ENCODE results near the gene PUS7.
A peak's percentile ranks its signal among the peaks of the same experiment; 100 is the strongest.
"Not testable (repeated sequence)": the region's sequence is repeated elsewhere in the genome, so short reads cannot be mapped to it uniquely, and the experiment has no call there.

Gene PUS7

GRCh38 chr7:105493923-105494315 is 28.2 kb downstream of the PUS7 start:
- no peak for DNase-seq

- DNase-seq, result no peak
These were observed 28.7 kb downstream of the PUS7 start for GRCh38 chr7:105493196-105493922.

- no peak for DNase-seq
These were observed 32.7 kb downstream of the PUS7 start for GRCh38 chr7:105489409-105489808.

- peak in 1 of 2 experiments; percentile 84 for DNase-seq
These were observed 34.2 kb downstream of the PUS7 start for GRCh38 chr7:105487579-105488571.

- no peak for DNase-seq
These were observed 41.1 kb downstream of the PUS7 start for GRCh38 chr7:105480931-105481330.

GRCh38 chr7:105478606-105479005 is 43.5 kb downstream of the PUS7 start:
- no peak for DNase-seq

GRCh38 chr7:105477908-105478307 is 44.2 kb downstream of the PUS7 start:
- no peak for DNase-seq

- no peak for DNase-seq
These were observed 48.0 kb downstream of the PUS7 start for GRCh38 chr7:105474045-105474444.

GRCh38 chr7:105473163-105473562 is 48.9 kb downstream of the PUS7 start:
- no peak for DNase-seq

- DNase-seq, result no peak
These were observed 51.2 kb downstream of the PUS7 start for GRCh38 chr7:105470846-105471245.

GRCh38 chr7:105470090-105470489 is 52.0 kb downstream of the PUS7 start:
- DNase-seq, result no peak

- DNase-seq, result no peak
These were observed 59.2 kb downstream of the PUS7 start for GRCh38 chr7:105462765-105463420.

- no peak for DNase-seq
These were observed 60.6 kb downstream of the PUS7 start for GRCh38 chr7:105461518-105461917.

- DNase-seq, result no peak
These were observed 64.3 kb downstream of the PUS7 start for GRCh38 chr7:105457619-105458225.

GRCh38 chr7:105454921-105455320 is 67.2 kb downstream of the PUS7 start:
- no peak for DNase-seq

GRCh38 chr7:105454095-105454747 is 67.8 kb downstream of the PUS7 start:
- no peak for DNase-seq

- DNase-seq, result no peak
These were observed 70.0 kb downstream of the PUS7 start for GRCh38 chr7:105452085-105452484.

- DNase-seq, result not testable (repeated sequence)
These were observed 71.2 kb downstream of the PUS7 start for GRCh38 chr7:105450870-105451269.

- DNase-seq, result no peak
These were observed 71.8 kb downstream of the PUS7 start for GRCh38 chr7:105450177-105450861.

- no peak for DNase-seq
These were observed 73.9 kb downstream of the PUS7 start for GRCh38 chr7:105448181-105448580.

GRCh38 chr7:105444342-105444987 is 77.6 kb downstream of the PUS7 start:
- no peak for DNase-seq
